ENCODE results near the gene KCNJ6.

GRCh38 chr21:37627561-37627960 is 288.7 kb downstream of the KCNJ6 start:
- TF ChIP-seq, protein P1, sequence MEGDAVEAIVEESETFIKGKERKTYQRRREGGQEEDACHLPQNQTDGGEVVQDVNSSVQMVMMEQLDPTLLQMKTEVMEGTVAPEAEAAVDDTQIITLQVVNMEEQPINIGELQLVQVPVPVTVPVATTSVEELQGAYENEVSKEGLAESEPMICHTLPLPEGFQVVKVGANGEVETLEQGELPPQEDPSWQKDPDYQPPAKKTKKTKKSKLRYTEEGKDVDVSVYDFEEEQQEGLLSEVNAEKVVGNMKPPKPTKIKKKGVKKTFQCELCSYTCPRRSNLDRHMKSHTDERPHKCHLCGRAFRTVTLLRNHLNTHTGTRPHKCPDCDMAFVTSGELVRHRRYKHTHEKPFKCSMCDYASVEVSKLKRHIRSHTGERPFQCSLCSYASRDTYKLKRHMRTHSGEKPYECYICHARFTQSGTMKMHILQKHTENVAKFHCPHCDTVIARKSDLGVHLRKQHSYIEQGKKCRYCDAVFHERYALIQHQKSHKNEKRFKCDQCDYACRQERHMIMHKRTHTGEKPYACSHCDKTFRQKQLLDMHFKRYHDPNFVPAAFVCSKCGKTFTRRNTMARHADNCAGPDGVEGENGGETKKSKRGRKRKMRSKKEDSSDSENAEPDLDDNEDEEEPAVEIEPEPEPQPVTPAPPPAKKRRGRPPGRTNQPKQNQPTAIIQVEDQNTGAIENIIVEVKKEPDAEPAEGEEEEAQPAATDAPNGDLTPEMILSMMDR (IDR thresholded peaks at IDR 0.05 in 4 of 5, conservative IDR thresholded peaks at IDR 0.05 in 1 of 5): no peak
- TF ChIP-seq POLR2A (IDR thresholded peaks at IDR 0.05): no peak
